NCI-H2196 (cell line): ENCODE data around the gene SLC10A3.
A peak's percentile ranks its signal among the peaks of the same experiment; 100 is the strongest.
"Not testable (repeated sequence)": the region's sequence is repeated elsewhere in the genome, so short reads cannot be mapped to it uniquely, and the experiment has no call there.

ENCODE experiments used
- DNase-seq: peaks from one replicate; lab custom pipeline; 2025; ENCODE audit not compliant: unreplicated experiment; lab: John Stamatoyannopoulos, UW

SLC10A3 gene

GRCh38 chrX:154511761-154512160, 21.3 kb upstream of the SLC10A3 start:
- no peak for DNase-seq

DNA sequence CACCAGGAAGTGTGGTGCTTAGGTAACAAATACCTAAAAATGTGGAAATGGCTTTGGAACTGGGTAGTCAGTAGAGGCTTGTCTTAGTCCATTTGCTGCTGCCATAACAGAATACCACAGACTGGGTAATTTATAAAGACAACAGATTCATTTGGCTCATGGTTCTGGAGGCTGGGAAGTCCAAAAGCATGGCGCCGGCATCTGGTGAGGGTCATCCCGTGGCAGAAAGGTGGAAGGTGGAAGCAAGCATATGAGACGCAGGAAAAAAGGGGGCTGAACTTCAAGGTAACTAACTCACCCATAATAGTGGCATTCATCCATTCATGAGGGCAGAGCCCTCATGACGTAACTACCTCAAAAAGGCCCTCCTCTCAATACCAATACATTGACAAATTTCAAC, 19.0 kb upstream of the SLC10A3 start:
- DNase-seq: no peak

- DNase-seq: no peak
Measured at GRCh38 chrX:154508384-154508745, 17.9 kb upstream of the SLC10A3 start.

- no peak for DNase-seq
Measured at GRCh38 chrX:154507673-154508383, 17.4 kb upstream of the SLC10A3 start.

- DNase-seq: no peak
Measured at GRCh38 chrX:154506483-154507332, 16.3 kb upstream of the SLC10A3 start.

- no peak for DNase-seq
Measured at GRCh38 chrX:154505734-154506133, 15.3 kb upstream of the SLC10A3 start.

- no peak for DNase-seq
Measured at GRCh38 chrX:154502989-154503388, 12.6 kb upstream of the SLC10A3 start.

GRCh38 chrX:154502098-154502497, 11.7 kb upstream of the SLC10A3 start:
- no peak for DNase-seq

- DNase-seq: not testable (repeated sequence)
Measured at GRCh38 chrX:154501423-154501822, 11.0 kb upstream of the SLC10A3 start.

- DNase-seq: not testable (repeated sequence)
Measured at GRCh38 chrX:154496591-154497137, 6.2 kb upstream of the SLC10A3 start.

- DNase-seq: no peak
Measured at GRCh38 chrX:154495472-154495922, 5.1 kb upstream of the SLC10A3 start.

GRCh38 chrX:154494715-154495114, 4.3 kb upstream of the SLC10A3 start:
- no peak for DNase-seq

DNA sequence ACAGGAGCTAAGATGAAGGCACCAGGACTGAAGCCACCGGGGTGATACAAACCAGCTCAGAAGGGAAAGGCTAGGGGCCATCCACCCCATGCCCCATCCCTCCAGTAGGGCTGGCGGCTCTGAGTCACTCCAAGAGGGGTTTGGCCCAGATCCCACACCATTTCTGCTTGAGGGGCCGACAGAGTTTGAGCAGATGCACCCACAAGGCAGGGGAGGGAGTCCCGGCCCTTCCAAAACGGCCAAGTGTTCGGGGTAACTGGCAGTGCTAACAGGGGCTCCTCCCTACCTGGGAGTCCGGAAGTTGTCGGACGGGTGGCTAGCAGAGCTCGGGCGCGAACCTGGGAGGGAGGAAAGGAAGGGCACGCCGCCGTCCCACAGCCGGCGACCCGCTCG, 412 bp downstream of the SLC10A3 start:
- DNase-seq: no peak

GRCh38 chrX:154489182-154489581, 1.2 kb downstream of the SLC10A3 start:
- DNase-seq: no peak

GRCh38 chrX:154488336-154489075, 1.9 kb downstream of the SLC10A3 start:
- DNase-seq: no peak

GRCh38 chrX:154487518-154488290, 2.7 kb downstream of the SLC10A3 start:
- DNase-seq: no peak

DNA sequence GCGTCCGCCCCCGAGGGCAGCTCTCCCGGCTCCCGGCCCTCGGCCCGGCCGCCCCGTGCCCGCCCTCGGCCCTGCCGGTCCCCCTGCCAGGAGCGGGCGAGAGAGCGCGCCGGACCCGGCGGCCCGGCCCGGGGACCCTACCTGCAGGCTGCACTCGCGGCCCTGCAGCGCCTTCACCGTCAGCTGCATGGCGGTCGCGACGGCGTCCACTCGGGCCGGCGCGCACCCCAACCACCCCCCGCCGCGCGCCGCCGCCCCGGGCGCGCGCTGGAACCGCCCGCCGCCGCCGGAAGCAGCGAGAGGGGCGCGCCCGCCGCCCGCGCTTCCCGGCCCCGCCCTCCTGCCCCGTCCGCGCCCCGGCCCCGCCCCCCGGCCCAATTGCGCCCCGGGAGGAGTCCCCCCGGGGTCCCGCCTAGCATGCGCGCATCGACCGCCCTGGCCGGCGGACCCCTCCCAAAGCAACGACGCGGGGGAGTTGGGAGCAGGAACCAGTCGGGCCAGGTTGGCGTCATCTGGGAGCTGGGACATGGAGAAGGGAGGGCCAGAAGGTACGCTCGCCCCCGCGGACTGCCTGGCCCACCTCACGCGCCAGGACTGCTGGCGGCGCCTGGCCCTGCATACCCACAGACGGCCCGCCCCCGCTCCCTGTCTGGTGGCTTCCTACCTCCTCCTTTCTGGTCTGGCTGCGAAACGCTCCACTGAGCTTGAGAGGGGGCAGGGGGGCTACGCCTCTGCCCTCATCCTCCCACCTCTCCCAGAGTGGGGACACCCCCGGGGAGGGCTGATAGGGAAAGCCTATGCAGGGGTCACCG, 3.8 kb downstream of the SLC10A3 start, which contains the start of gene UBL4A:
UBL4A (minus strand) TSS at position 220 of the 812 bp plus-strand sequence; CDS start at position 189, 31 bp downstream.
- DNase-seq: peak; percentile 48

GRCh38 chrX:154486052-154486395, 4.4 kb downstream of the SLC10A3 start:
- DNase-seq: no peak

DNA sequence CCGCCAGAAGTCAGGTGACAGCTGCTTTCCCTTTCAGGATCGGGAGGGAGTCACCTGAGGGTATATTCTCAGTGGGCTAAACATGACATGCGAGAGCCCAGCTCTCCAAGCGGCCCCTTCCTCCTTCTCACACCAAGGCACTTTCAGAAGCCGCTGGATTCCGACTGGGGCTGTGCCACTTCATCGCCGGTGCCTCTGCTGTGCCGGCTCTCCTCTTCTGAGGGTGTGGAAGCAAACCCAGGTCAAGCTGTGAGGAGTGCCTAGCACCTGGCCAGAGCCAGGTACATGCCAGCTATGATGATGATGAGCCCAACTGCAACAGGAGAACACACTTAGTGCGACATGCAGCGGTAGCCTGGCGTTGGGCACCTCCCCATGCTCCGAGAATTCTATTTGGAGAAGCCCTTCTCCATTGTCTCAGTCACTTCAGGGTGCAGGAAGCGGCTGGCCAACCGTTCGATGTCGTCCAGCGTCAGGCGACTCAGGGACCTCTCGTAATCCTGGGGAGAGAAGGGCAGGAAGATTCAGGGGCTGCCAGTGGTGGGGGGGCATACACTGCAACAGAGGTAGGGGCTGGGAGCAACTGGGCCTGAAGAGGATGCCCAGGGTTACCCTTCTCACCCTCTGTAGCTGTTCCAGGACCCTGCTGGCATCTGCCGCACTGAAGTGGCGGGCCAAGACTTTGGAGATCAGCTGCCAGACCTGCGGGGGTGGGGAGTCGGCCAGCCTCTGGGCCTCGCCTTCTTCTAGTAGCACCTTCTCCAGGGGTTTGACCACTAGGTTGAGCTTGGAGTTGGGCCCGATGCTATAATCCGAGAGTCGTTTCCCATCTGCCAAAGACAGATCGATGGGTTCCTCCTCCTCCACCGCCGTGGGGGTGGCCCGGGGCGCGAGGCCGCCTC, 5.0 kb downstream of the SLC10A3 start:
- DNase-seq: no peak
